T follicular helper cell (primary cell): ENCODE measurements around the gene NDST3.
"Not testable (repeated sequence)": the region's sequence is repeated elsewhere in the genome, so short reads cannot be mapped to it uniquely, and the experiment has no call there.

Source experiments
- DNase-seq: peaks from one replicate; pipeline ENCODE4 v3.0.0-alpha.2; 2020; ENCODE audit warnings: low read depth

The NDST3 gene

DNA sequence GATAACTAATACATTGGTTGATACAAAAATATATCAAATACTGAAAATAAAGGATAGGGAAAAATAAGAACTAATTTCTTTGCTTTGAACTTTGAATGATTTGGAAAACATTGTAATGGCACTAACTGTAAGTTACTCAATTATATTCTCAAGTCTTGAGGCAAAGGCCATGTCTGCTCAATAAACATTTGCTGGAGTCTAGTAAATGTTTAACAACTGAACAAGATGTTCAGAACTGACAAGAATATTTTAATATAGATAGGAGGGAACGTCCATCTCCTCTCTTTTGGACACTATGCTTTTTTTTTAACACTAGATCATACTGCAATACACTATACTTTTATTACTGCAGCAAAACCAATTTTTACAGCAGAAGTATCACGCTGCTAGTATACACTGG lies 242.3 kb downstream of the NDST3 start:
- no peak for DNase-seq

DNA sequence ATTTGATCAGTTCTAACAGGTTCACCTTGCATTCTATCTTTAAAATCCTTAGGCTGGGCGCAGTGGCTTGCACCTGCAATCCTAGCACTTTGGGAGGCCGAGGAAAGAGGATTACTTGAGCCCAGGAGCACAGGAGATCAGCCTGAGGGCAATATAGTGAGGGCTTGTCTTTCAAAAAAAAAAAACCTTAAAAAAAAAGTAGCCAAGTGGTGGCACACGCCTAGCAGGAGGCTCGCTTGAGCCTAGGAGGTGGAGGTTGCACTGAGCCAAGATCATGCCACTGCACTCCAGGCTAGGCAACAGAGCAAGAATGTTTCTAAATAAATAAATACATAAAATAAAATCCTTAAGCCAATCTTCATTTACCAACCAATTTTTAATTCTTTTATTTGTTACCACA lies 243.0 kb downstream of the NDST3 start:
- no peak for DNase-seq

DNA sequence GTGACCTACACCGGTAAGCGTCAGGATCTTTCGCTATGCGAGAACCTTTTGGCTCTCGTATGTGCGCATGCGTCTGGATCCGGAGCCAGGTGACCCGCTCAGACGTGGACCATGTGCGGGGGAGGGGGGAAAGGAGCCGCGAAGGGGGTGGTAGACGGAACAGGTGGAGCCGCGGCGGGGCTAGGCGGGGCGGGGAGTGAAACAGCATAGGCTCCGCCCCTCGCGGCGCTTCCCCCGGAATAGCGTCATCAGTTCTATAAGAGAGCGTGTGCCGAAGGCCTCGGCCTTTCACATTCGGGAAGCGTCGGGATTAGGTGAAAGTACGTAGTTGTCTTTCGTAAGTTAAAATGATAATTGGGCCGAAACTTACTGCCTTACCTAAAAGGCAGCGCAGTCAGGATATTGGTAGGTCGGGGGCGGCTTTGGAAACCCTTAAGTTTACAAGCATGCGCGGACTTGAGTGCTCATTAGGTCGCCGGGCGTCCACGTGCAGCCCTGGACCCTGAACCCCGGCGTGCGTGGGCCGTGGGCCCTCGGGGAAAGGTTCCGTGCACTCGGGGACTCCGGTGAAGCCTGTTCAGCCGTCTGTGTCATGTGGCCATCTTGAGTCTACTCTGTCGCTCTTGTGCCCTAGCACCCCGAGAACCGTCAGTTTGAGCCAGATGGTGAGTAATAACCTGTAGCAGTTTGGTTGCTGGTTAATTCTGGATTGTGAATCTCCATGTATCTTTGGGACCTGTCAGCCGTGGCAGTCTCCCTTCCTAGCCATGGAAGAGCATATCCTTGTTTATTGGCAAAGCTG lies 244.4 kb downstream of the NDST3 start:
- DNase-seq = peak; percentile 98

DNA sequence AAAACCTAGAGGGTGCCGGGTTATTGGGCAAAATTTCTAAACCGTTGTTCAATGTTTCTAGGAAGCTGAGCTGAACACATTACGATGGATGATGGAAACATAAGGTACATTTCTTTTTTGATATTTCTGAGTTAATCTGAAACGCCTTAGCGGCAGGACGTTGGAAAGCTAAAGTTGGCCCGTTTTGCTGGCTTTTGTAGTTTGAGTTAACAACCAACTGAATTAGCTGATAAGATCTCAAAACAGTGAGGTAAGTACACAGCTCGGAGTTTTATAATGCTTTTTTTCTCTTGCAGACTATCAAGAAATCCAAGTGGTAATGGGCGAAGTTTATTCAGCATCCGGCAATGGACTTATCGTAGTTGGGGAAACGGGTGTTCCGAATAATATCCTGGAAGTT lies 245.0 kb downstream of the NDST3 start:
- DNase-seq = no peak

DNA sequence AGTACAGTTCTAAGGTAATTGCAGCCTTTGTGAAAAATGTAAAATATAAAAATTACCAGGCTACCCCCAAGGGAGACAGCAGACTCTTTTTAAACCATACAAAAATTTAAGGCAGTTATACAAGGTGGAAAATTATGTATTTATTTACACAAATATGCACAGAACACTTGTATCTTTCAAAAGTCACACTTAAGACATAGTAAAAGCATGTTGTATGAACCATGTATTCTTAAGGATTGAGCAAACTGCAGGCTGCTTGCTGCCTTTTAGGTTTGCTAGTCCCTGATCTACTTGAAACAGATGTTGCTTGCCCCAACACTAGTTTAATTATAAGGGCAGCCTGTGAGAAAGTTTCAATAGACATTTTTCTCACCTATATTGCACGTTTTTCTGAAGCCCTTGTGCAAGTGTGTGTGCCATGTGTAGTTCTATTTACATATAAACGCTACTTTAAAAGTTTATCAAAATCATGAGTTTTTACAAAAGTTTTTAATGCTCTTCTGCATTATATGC lies 245.7 kb downstream of the NDST3 start:
- DNase-seq = no peak

DNA sequence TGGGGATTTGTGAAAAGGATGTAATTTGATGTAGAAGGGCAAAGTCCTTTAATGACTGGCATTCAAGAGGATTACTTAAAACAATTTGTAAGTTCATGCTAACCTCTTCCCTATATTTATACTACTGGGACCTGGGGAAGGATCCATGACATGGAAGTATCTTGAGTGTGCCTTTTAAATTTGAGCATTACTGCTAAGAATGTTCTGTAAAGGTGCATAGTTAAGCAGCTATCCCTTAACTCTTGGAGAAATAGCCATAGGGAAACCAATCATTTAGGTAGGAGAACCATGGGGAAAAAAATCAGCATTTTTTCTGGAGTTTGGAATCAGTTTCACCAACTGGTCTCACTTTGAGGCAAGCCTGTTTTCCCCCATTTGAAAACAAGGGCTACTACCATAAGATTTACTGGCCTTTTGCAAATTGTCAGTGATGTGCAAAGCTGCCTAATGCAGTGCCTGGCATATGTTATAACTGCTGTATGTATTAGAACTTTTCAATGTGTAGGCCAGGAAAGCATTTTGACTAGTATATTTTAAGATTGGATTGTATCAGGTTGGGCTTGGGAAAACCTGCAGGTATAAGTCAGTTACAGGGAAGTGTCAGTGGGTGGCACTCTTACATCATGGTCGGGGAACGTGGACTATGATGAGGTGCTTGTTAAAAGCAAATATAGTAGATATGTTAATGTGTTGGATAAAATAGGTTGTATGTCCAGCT lies 246.4 kb downstream of the NDST3 start:
- DNase-seq = peak; percentile 31

DNA sequence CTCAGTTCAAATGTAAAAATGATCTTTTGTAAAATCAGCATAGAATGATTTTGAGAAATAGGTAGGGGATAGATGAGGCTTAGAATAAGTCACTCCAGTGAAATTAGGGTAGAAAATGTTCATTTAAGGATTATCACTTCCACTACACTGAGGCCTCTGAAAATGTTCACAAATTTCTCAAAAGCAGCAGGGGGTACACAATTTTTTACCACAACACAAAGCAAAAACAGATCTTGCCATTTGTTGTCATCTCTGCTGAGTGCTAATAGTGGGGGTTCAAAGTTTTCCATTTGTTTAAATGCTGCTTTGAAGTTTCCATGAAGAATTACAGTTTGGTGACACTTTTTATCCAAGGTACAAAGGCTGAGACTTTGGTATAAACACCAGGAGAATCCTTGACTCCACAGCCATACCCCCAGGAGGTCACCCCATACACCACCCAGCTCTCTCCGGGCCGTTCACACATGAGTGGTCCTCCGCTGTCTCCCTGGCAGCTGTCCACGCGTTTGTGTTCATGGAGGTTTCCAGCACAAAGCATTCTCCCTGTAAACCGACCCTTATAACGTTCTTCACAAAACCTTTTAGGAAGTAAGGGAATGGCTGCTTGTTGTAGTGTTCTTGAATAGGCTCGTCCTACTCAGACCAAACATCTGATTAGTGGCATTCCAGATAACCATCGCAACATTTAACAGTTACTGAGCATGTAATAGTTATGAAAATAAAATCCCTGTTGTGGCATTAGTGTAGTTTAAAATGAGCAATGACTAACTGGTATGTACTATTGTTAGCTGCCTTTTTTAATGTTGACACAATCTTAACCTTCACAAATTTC lies 247.5 kb downstream of the NDST3 start:
- no peak for DNase-seq

DNA sequence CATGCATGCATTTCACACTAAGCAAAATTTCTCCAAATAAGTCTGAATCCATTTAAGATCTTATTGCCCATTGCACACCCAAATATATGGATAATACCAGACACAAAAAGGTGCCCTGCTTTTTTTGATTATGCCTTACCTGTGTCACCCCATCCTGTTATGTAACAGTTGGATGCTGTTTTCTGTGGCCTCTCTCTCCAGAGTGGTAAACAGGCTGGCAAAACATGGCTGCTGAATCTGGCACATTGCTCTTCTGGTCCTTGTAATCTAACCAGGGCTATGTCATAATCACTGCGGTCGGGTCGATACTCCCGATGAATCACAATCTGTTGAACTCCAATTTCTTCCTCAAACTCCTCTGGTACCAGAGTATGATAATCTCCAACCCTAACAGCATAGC lies 248.4 kb downstream of the NDST3 start:
- DNase-seq = no peak

DNA sequence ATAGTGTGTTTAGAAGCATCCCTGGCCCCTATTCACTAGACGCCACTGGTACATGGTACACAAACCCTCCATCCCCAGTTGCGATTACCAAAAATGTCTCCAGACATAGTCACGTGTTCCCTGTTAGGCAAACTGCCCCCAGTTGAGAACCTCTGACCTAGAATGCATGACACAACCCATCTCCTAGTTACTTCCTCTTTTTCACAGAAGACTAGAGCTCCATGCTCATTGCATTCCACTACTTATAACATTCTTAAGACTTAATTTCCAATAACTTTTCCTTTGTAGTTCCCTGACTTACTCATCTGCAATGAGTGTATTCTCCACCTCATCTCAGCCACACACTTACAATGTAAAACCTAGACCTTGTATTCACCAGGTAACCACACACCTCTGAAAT lies 249.9 kb downstream of the NDST3 start:
- DNase-seq = no peak

DNA sequence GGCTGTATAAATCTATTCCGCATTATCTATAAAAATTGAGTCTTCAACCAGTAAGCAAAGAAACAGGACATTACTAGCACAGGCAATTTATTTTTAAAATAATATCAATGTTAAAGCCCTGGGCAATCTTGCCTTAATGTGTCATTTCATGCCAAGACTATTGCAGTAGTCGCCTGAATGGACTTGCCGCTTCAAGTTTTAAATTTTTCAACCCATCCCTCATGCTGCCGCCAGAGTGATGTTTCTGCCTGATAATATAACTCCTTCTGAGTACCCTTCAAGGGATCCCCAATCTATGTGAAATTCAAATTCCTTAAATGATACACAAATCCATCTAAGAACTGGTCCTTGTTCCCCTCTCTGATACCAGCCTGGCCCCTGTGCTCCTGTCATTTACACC lies 251.6 kb downstream of the NDST3 start:
- no peak for DNase-seq

DNA sequence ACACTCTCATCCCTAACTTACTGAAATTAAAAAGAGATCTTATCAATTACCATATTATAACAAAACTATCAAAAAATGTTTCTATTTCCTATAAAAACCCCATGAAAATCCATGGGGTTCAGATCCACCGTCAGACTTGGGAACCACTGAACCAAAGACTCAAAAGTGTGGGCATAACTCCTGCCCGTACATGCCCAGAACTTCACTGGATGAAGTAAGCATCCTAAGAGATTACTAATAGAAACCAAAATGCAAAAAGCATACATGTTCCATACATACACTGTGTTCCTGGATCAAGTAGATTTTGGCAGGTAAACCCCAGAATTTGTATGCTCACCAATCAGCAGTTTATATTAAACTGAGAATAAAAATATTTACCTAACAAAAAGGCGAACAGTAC lies 252.4 kb downstream of the NDST3 start:
- no peak for DNase-seq

DNA sequence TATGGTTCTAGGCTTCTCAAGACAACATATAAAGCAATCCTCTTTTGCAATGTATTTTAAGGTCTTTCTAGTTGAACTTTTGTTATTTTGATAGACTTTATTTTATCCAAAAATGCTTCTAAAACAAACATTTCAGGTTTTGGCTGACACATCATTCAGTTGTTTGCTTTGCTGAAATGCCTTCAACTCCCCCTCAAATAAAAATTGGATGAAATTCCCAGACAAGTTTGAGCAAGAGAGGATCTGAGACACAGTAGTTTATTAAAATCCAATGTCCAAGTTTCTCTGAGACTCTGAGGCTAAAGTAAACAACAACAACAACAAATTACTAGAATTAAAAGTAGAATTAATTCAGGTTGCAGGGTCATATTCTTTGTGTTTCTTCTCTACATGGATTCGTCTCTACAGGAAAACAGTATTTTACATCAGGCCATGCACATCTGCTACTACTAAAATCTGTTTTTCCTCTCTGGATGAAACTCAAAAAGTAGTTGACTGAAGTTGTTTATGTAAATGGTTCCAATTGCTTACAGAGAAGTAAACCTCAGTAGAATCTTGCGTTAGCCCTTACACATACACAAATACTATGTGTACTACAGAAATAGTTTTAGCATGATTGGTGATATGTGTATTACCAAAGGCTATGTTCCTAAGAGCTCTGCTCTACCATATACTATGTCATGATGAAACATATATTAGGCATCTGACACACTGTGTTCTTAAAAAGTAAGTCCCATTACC lies 253.6 kb downstream of the NDST3 start:
- DNase-seq = no peak

DNA sequence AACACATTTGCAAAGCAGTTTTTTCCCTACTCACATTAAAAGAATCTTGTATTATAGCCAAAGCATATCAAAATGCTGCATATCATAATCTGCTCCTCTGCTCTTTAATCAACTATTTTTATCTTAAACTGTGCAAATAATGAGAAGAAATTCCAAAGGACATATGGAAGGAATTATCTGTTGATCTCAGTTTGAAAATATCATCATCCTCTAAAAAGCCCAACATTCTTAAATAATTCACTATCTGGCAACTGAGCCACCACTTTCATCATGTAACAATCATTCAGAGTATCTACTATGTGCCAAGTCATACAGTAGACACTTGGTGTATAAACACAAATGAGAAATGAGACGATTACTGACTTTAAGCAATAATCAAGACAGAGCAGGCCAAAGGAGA lies 255.5 kb downstream of the NDST3 start:
- no peak for DNase-seq

DNA sequence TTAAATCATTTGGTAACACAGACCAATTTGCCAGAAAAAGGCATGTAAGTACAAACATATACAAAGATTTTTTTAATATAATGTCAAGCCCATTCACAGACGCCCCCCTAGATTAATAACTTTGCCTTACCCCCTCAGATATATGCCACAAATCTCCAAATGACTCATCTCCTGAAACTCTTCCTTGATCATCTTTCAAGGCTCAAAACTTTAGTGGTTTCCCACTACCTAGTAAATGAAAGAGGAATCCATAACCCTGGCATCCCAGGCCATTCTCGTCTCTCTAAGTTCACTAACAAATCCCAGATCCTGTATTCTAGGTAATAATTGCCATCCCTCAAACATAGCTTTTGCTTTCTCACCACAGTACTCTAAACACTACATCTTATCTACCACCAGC lies 256.7 kb downstream of the NDST3 start:
- no peak for DNase-seq

DNA sequence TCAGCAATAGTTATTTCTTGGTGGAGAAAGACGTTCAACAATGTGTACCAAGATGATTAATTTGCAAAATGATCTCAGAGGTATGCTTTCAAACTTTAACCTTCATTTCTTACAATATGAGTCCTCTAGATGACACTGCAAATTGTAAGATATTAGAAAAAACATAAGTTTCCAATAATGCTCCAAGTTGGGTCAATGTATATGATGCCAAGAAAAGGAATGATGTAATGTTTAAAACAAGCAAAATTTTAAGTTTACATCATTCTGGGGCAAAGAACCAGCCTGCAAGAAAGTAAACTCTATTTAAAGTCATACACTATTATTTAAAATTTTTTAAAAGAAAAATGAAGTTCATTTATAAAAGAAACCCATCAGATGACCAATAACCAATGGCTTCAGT lies 262.4 kb downstream of the NDST3 start:
- DNase-seq = no peak

DNA sequence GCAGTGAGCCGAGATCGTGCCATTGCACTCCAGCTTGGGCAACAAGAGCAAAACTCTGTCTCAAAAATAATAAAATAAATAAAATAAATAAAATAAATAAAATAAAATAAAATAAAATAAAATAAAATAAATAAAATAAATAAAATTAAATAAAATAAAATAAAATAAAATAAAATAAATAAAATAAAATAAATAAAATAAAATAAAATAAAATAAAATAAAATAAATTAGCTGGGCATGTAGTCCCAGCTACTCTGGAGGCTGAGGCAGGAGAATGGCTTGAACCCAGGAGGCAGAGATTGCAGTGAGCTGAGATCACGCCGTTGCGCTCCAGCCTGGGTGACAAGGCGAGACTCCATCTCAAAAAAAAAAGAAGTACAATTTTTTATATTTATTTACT lies 265.3 kb downstream of the NDST3 start:
- not testable (repeated sequence) for DNase-seq

DNA sequence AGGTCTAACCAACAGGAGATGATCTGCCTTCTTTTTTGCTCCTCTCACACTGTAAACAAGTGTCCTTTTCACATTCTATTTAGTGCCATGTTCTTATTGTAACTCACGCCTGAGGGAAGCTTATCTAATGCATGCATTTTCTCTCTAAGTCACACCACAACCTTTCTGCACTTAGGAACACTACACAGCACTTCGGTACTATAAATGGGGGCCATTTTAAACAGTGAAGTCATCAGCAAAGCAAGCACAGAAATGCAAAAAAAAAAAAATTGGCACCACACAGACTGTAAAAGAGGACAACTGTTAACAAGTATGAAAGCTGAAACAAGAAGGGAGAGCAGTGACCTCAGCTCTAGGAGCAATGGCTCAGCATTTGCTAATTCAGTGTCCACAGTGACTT lies 273.4 kb downstream of the NDST3 start:
- DNase-seq = no peak
